ENCODE measurements around the gene PTPN11. TPM values are rescaled to one million over a fixed set of nuclear protein-coding genes. Genes with fewer than 3 reads are reported as not detected.

Gene PTPN11
- total and polyA plus RNA-seq, 2 donors (not counting 3 experiments of a cell fraction or from before 2014, with no cell fraction given): 36.5 to 107 TPM

DNA sequence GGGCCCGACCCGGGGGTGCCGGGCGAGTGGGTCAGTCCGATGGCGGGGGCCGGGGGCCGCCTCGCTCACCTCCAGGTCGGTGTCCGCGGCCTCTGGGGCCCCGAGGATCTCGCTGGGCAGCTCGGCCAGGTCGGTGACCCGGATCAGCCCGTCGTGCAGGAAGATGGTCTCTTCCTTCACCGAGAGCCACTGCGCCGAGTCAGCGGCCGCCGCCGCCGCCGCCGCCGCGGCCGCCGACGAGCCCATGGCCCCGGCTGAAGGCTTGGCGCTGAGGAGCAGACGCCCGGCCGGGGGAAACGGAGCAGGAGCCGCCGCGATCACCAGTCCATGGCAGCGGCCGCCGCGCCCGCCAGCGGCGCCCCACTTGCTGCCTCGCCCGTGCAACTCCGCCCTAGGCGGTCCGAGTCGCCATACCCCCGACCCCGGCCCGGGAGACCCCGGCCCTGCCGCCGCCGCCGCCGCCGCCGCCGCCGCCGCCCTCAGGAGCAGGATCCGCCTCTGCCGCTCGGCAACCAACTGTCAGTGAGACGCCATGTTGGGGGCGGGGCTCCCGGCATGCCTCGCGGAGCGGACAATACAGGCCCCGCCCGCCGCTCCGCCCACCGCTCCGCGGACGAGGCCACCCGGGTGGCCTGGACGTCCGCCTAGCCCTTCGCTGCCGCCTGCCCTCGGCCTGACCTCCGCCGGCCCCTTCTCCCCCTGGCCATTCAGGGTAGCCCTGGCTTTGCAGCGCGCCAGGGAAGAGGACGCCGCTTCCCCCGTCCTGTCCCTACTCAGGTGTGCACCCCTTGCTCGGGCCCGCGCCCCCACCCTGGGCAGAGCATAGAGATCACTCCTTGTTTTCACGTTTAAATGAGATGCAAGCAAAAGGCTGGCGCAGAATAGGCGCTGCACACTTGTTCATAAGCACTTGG, 36.6 kb upstream of the PTPN11 start, which contains the start of gene HECTD4:
Gene HECTD4 (minus strand): TSS at position 549 of the 914 bp plus-strand sequence. CDS start 303 bp downstream, at position 246.
- peak; percentile 63 for FAIRE-seq
- CTCF ChIA-PET: interaction anchor here (1.4 kb wide), 1 partner anchor 184 kb away, joined by 3 read pairs; no protein-coding TSS in a partner anchor
- dilution Hi-C loops (cut with MboI; ENCODE audit: extremely low pct_ligation_motif_present, low sequenced_read_pairs): no loop called here
- no TSS peak for BruUV-seq (replicated peaks)
- no peaks in the 10 kb centered on the region for H4K20me1 ChIP-seq (replicated peaks; ENCODE audit: control insufficient read depth, extremely low read depth, insufficient read depth, low read length)
- TF ChIP-seq MYC (IDR thresholded peaks at IDR 0.05; ENCODE audit: low read depth, low read length) (no peak), EZH2 (IDR thresholded peaks at IDR 0.05; ENCODE audit: borderline replicate concordance, low read depth, low read length, severe bottlenecking) (no peak), POLR2AphosphoS5 (IDR thresholded peaks at IDR 0.05; ENCODE audit: insufficient read depth, low read depth, low read length) (peak; percentile 91), POLR2A (IDR thresholded peaks at IDR 0.05; ENCODE audit: low read depth, low read length) (peak; percentile 93), JUN (IDR thresholded peaks at IDR 0.05; ENCODE audit: borderline replicate concordance, insufficient read depth, insufficient read length, low read depth) (no peak), CTCF (IDR thresholded peaks at IDR 0.05; ENCODE audit: extremely low read depth in 1 of 2, insufficient read depth in 1 of 2, low read depth in 1 of 2, low read length in 2 of 2) (no peak), FOS (IDR thresholded peaks at IDR 0.05; ENCODE audit: borderline replicate concordance, insufficient read depth, low read length) (no peak), GATA2 (IDR thresholded peaks at IDR 0.05; ENCODE audit: insufficient read depth, insufficient read length, low read depth, low read length) (no peak)
- TF ChIP-seq, protein P1, sequence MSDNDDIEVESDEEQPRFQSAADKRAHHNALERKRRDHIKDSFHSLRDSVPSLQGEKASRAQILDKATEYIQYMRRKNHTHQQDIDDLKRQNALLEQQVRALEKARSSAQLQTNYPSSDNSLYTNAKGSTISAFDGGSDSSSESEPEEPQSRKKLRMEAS (IDR thresholded peaks at IDR 0.05; ENCODE audit: insufficient read depth, insufficient read length): no peak
- POLR2A ChIA-PET: no interaction called here
- H3K4me3 ChIP-seq (replicated peaks in 1 of 3; ENCODE audit: insufficient read depth in 1 of 3, low read depth in 1 of 3, low read length in 3 of 3): peak within 1 kb of the TSS; percentile 71 to 95 (median 72)
- H3K27ac ChIP-seq (ENCODE audit: insufficient read depth, low read depth, low read length): peak within 1 kb of the TSS; percentile 35
- peak within 1 kb of the TSS; percentile 100 for H2AFZ ChIP-seq (ENCODE audit: low read depth, low read length)
- no peaks in the 10 kb centered on the region for H3K27me3 ChIP-seq (ENCODE audit: control insufficient read depth in 2 of 2, insufficient read depth in 2 of 2, low read length in 2 of 2)
- H3K9me3 ChIP-seq (replicated peaks; ENCODE audit: control insufficient read depth, insufficient read depth, low read length): no peaks in the 10 kb centered on the region
- H3K4me1 ChIP-seq (ENCODE audit: control insufficient read depth, extremely low read depth, insufficient read depth, low read length): peaks cover 12% of the 10 kb centered on the region
- peak within 1 kb of the TSS; percentile 70 for H3K4me2 ChIP-seq (ENCODE audit: insufficient read depth, low read length)
- H3K9me1 ChIP-seq (replicated peaks; ENCODE audit: control insufficient read depth, extremely low read depth, insufficient read depth, low read length): no peaks in the 10 kb centered on the region
- H3K36me3 ChIP-seq (ENCODE audit: control insufficient read depth in 2 of 2, extremely low read depth in 1 of 2, insufficient read depth in 2 of 2, low read length in 2 of 2): no peaks in the 10 kb centered on the region
- intact Hi-C loops (cut with micrococcal nuclease): loop anchor here (1.0 to 10.0 kb wide), 2 partner anchors 27 to 367 kb away; partner anchors contain the start of genes ERP29, RPL6 and TMEM116
- H3K79me2 ChIP-seq (ENCODE audit: control insufficient read depth, insufficient read depth, low read length): peaks cover 26% of the 10 kb centered on the region
- peak within 1 kb of the TSS; percentile 82 for H3K9ac ChIP-seq (replicated peaks; ENCODE audit: extremely low read depth, insufficient read depth, low read length)
- peak; percentile 84 for DNase-seq (ENCODE audit: low read depth, low spot score)
